ENCODE data around the gene CBFA2T3. TPM values are rescaled to one million over a fixed set of nuclear protein-coding genes. Genes with fewer than 3 reads are reported as not detected.

Gene CBFA2T3
- total RNA-seq, 1 experiment from 2014 or later = 13.7 TPM

- ATAC-seq (peak; percentile 61; the same call in 1 of the 2 replicates), DNase-seq (ENCODE audit: low read depth, low spot score) (no peak)
- peaks cover 2% of the 10 kb centered on the region; the same call in 1 of the 2 replicates for H3K36me3 ChIP-seq (ENCODE audit: control insufficient read depth, insufficient read depth, low read length)
- no TSS peak for BruUV-seq (replicated peaks)
- H3K27ac ChIP-seq (ENCODE audit: low read length) = no peak overlapping the region
- H3K4me1 ChIP-seq (ENCODE audit: control insufficient read depth, insufficient read depth, low read length) = no peaks in the 10 kb centered on the region
- in situ Hi-C loops (cut with HindIII; ENCODE audit: low pct_unique_long_range_greater_than_20kb, low sequenced_read_pairs) = no loop called here
- TF ChIP-seq POLR2AphosphoS5 (IDR thresholded peaks at IDR 0.05; ENCODE audit: low read depth, low read length) (no peak), CTCF (IDR thresholded peaks at IDR 0.05) (no peak)
- H3K27me3 ChIP-seq (ENCODE audit: control insufficient read depth, insufficient read depth, low read length) = no peaks in the 10 kb centered on the region
- POLR2A ChIA-PET = no interaction called here
- no peaks in the 10 kb centered on the region for H3K9me3 ChIP-seq (ENCODE audit: control insufficient read depth, insufficient read depth, low read depth, low read length)
- CTCF ChIA-PET = no interaction called here
- no peak overlapping the region for H3K4me3 ChIP-seq (ENCODE audit: low read depth in 2 of 2, low read length in 2 of 2)
- intact Hi-C loops (cut with micrococcal nuclease; ENCODE audit: unreplicated experiment) = no loop called here
Observed at GRCh38 chr16:88831838-88832237, 145.2 kb downstream of the CBFA2T3 start.

- in situ Hi-C loops (cut with HindIII; ENCODE audit: low pct_unique_long_range_greater_than_20kb, low sequenced_read_pairs) (no loop called here), intact Hi-C loops (cut with micrococcal nuclease; ENCODE audit: unreplicated experiment) (no loop called here)
- ATAC-seq (no peak), DNase-seq (ENCODE audit: low read depth, low spot score) (no peak)
- Histone ChIP-seq H3K27me3 (ENCODE audit: control insufficient read depth, insufficient read depth, low read length) (no peaks in the 10 kb centered on the region), H3K27ac (ENCODE audit: low read length) (no peak overlapping the region), H3K36me3 (ENCODE audit: control insufficient read depth, insufficient read depth, low read length) (no peaks in the 10 kb centered on the region; the same call in 1 of the 2 replicates), H3K9me3 (ENCODE audit: control insufficient read depth, insufficient read depth, low read depth, low read length) (no peaks in the 10 kb centered on the region), H3K4me3 (ENCODE audit: low read depth in 2 of 2, low read length in 2 of 2) (no peak overlapping the region), H3K4me1 (ENCODE audit: control insufficient read depth, insufficient read depth, low read length) (no peaks in the 10 kb centered on the region)
- POLR2A ChIA-PET = no interaction called here
- TF ChIP-seq SIN3A (IDR thresholded peaks at IDR 0.05; ENCODE audit: borderline replicate concordance, insufficient read depth, low read depth, low read length) = no peak
- no peak for TF ChIP-seq REST (IDR thresholded peaks at IDR 0.05; ENCODE audit: insufficient read depth in 1 of 2, low read depth in 2 of 2, low read length in 1 of 2)
- no peak for TF ChIP-seq CTCF (IDR thresholded peaks at IDR 0.05)
- TF ChIP-seq POLR2AphosphoS5 (IDR thresholded peaks at IDR 0.05; ENCODE audit: low read depth, low read length) = no peak
- no peak for TF ChIP-seq TCF7L2 (IDR thresholded peaks at IDR 0.05; ENCODE audit: low read depth, low read length)
- CTCF ChIA-PET = interaction anchor here (0.6 kb wide), 1 partner anchor 45 kb away, joined by 8 read pairs; no protein-coding TSS in a partner anchor
- no TSS peak for BruUV-seq (replicated peaks)
Observed at GRCh38 chr16:88830783-88831182, 146.2 kb downstream of the CBFA2T3 start.
